Activated gamma-delta T cell (primary cell): ENCODE results near the gene GALNT11.
"Not testable (repeated sequence)": the region's sequence is repeated elsewhere in the genome, so short reads cannot be mapped to it uniquely, and the experiment has no call there.

Source experiments
- DNase-seq: peaks from one replicate; lab custom pipeline; 2025; lab: John Stamatoyannopoulos, UW

Gene GALNT11

GRCh38 chr7:152027491-152028365, 2.3 kb downstream of the GALNT11 start:
- DNase-seq = not testable (repeated sequence)

GRCh38 chr7:152030059-152030458, 4.6 kb downstream of the GALNT11 start:
- DNase-seq = not testable (repeated sequence)

- DNase-seq = not testable (repeated sequence)
Measured at GRCh38 chr7:152030639-152031038, 5.2 kb downstream of the GALNT11 start.

GRCh38 chr7:152035817-152036216, 10.3 kb downstream of the GALNT11 start:
- DNase-seq = no peak

- not testable (repeated sequence) for DNase-seq
Measured at GRCh38 chr7:152038410-152038809, 12.9 kb downstream of the GALNT11 start.

- not testable (repeated sequence) for DNase-seq
Measured at GRCh38 chr7:152043086-152043485, 17.6 kb downstream of the GALNT11 start.

GRCh38 chr7:152044909-152045308, 19.4 kb downstream of the GALNT11 start:
- not testable (repeated sequence) for DNase-seq

- DNase-seq = no peak
Measured at GRCh38 chr7:152046531-152046930, 21.1 kb downstream of the GALNT11 start.

- no peak for DNase-seq
Measured at GRCh38 chr7:152048051-152048450, 22.6 kb downstream of the GALNT11 start.

- no peak for DNase-seq
Measured at GRCh38 chr7:152050547-152050971, 25.1 kb downstream of the GALNT11 start.

GRCh38 chr7:152051968-152052367, 26.5 kb downstream of the GALNT11 start:
- DNase-seq = no peak

GRCh38 chr7:152052771-152053170, 27.3 kb downstream of the GALNT11 start:
- DNase-seq = no peak

- no peak for DNase-seq
Measured at GRCh38 chr7:152054367-152055230, 29.1 kb downstream of the GALNT11 start.

- DNase-seq = no peak
Measured at GRCh38 chr7:152056621-152057274, 31.3 kb downstream of the GALNT11 start.

- no peak for DNase-seq
Measured at GRCh38 chr7:152059311-152059710, 33.8 kb downstream of the GALNT11 start.

- DNase-seq = not testable (repeated sequence)
Measured at GRCh38 chr7:152061086-152061485, 35.6 kb downstream of the GALNT11 start.

- DNase-seq = not testable (repeated sequence)
Measured at GRCh38 chr7:152063192-152063591, 37.7 kb downstream of the GALNT11 start.

- not testable (repeated sequence) for DNase-seq
Measured at GRCh38 chr7:152063821-152064220, 38.3 kb downstream of the GALNT11 start.

GRCh38 chr7:152065800-152066344, 40.4 kb downstream of the GALNT11 start:
- not testable (repeated sequence) for DNase-seq

- DNase-seq = no peak
Measured at GRCh38 chr7:152072421-152072820, 46.9 kb downstream of the GALNT11 start.

- DNase-seq = no peak
Measured at GRCh38 chr7:152073352-152073751, 47.9 kb downstream of the GALNT11 start.

- DNase-seq = no peak
Measured at GRCh38 chr7:152074673-152075072, 49.2 kb downstream of the GALNT11 start.
